HCT116 (cell line): ENCODE measurements around the gene AOC1. TPM values are rescaled to one million over a fixed set of nuclear protein-coding genes. Genes with fewer than 3 reads are reported as not detected.

ENCODE experiments used
- ATAC-seq: fragments of 200-7000 bp; cut with Tn5 transposase; 2 replicates; pipeline ENCODE4 v1.9.1; 2020; ENCODE audit warnings: mild to moderate bottlenecking, moderate library complexity
- BruUV-seq: library from RNA; stranded (reverse); fragments of 400-500 nt; replicated peaks from 2 replicates; lab custom pipeline; 2021; lab: Mats Ljungman, UMichigan
- CTCF ChIA-PET: fragments of 300-600 bp; sonication (Branson Sonifier 250); formaldehyde crosslinking; loops from one replicate; lab custom pipeline; 2021; ENCODE audit warnings: antibody characterized with exemption; lab: Charles Lee
- POLR2A ChIA-PET: fragments of 300-600, 350-600 bp; sonication (Branson Sonifier 250); formaldehyde crosslinking; loops from one replicate; lab custom pipeline; 2021; ENCODE audit warnings: antibody characterized with exemption; lab: Charles Lee
- RAD21 ChIA-PET, 2 experiments: fragments of 300-600 bp; sonication (Branson Sonifier 250); formaldehyde crosslinking; loops; one replicate each; lab custom pipeline; 2023; ENCODE audit warnings: low total read pairs in 2 of 2; ENCODE audit not compliant: uncharacterized antibody in 2 of 2, unreplicated experiment in 2 of 2, low non-redundant PET in 1 of 2; lab: Charles Lee
- DNase-seq: peaks from one replicate; pipeline ENCODE4 v3.0.0-alpha.2; 2010; ENCODE audit warnings: low read depth, low spot score
- H2AFZ ChIP-seq: fragments of 200-600 bp; shearing (Covaris generic), sonication (generic); 2 replicates; pipeline ENCODE4 v1.6.1; 2017; ENCODE audit warnings: low read depth, mixed run types, mixed read lengths, antibody characterized with exemption, low read length; ENCODE audit not compliant: poor library complexity, severe bottlenecking
- H3K27ac ChIP-seq: 2 replicates; pipeline ENCODE4 v1.5.1; 2012; ENCODE audit warnings: low read depth, low read length
- H3K27me3 ChIP-seq: fragments of 200-600 bp; sonication (generic); 2 replicates; pipeline ENCODE4 v1.6.1; 2016; ENCODE audit warnings: mixed run types, low read length, mixed read lengths; ENCODE audit not compliant: insufficient read depth
- H3K36me3 ChIP-seq, 2 experiments: fragments of 200-500 bp in 1 of 2; fragments of 200-600 bp in 1 of 2; sonication (Bioruptor generic) in 1 of 2; sonication (generic) in 1 of 2; 2 replicates each; pipeline versions ENCODE4 v1.5.1 to v1.6.1; 2014 to 2016; ENCODE audit warnings: low read length in 2 of 2, inconsistent platforms in 1 of 2, mixed read lengths in 1 of 2, mixed run types in 1 of 2; ENCODE audit not compliant: insufficient read depth in 2 of 2, control insufficient read depth in 1 of 2
- H3K4me1 ChIP-seq, 2 experiments: fragments of 200-600 bp in 1 of 2; sonication (generic) in 1 of 2; 2 replicates each; pipeline versions ENCODE4 v1.5.1 to v1.6.1; 2012 to 2017; ENCODE audit warnings: low read length in 2 of 2, inconsistent platforms in 1 of 2, mild to moderate bottlenecking in 1 of 2, mixed read lengths in 1 of 2, mixed run types in 1 of 2, moderate library complexity in 1 of 2; ENCODE audit not compliant: insufficient read depth in 2 of 2, control insufficient read depth in 1 of 2
- H3K4me2 ChIP-seq: fragments of 200-600 bp; sonication (generic); 2 replicates; pipeline ENCODE4 v1.6.1; 2017; ENCODE audit warnings: mixed run types, low read length, mixed read lengths
- H3K4me3 ChIP-seq, 2 experiments: fragments of 200-600 bp in 1 of 2; sonication (generic) in 1 of 2; replicated peaks in 1 of 2; 2 replicates each; pipeline ENCODE4 v1.5.1; 2011 to 2016; ENCODE audit warnings: low read length in 2 of 2, control low read depth in 1 of 2, low read depth in 1 of 2, mild to moderate bottlenecking in 1 of 2, mixed read lengths in 1 of 2, mixed run types in 1 of 2
- H3K79me2 ChIP-seq: fragments of 200-600 bp; sonication (generic); 2 replicates; pipeline ENCODE4 v1.6.1; 2017; ENCODE audit warnings: mild to moderate bottlenecking, mixed run types, low read length, moderate library complexity, mixed read lengths; ENCODE audit not compliant: insufficient read depth
- H3K9ac ChIP-seq: fragments of 200-600 bp; sonication (generic); 2 replicates; pipeline ENCODE4 v1.6.1; 2016; ENCODE audit warnings: low read length, mixed read lengths
- H3K9me2 ChIP-seq: fragments of 200-600 bp; sonication (generic), shearing (Covaris generic); 2 replicates; pipeline ENCODE4 v1.6.1; 2017; ENCODE audit warnings: mixed run types, mild to moderate bottlenecking, moderate library complexity; ENCODE audit not compliant: insufficient read depth
- H3K9me3 ChIP-seq, 2 experiments: fragments of 200-500 bp in 1 of 2; fragments of 200-600 bp in 1 of 2; sonication (Bioruptor generic) in 1 of 2; sonication (generic) in 1 of 2; 2 replicates each; pipeline ENCODE4 v1.6.1; 2014 to 2017; ENCODE audit warnings: low read length in 2 of 2, mixed read lengths in 2 of 2, inconsistent platforms in 1 of 2, low read depth in 1 of 2, mild to moderate bottlenecking in 1 of 2, mixed run types in 1 of 2, moderate library complexity in 1 of 2; ENCODE audit not compliant: control insufficient read depth in 1 of 2, insufficient read depth in 1 of 2
- H4K20me1 ChIP-seq: fragments of 200-600 bp; sonication (generic), shearing (Covaris generic); 2 replicates; pipeline ENCODE4 v1.6.1; 2017; ENCODE audit warnings: mixed run types, mild to moderate bottlenecking, moderate library complexity; ENCODE audit not compliant: insufficient read depth
- CTCF ChIP-seq, 3 experiments: fragments of 200-600 bp in 1 of 3; sonication (generic) in 1 of 3; IDR thresholded peaks in 2 of 3; conservative IDR thresholded peaks in 1 of 3; 2 replicates each; pipeline ENCODE4 v1.5.1; 2012 to 2017; ENCODE audit warnings: low read depth in 2 of 3, low read length in 2 of 3, antibody characterized with exemption in 1 of 3, borderline replicate concordance in 1 of 3, control low read depth in 1 of 3, mild to moderate bottlenecking in 1 of 3, mixed read lengths in 1 of 3, mixed run types in 1 of 3, moderate library complexity in 1 of 3; ENCODE audit not compliant: insufficient read depth in 1 of 3
- EZH2 ChIP-seq: fragments of 200-600 bp; sonication (generic); IDR thresholded peaks from 2 replicates; pipeline ENCODE4 v1.6.1; 2017; ENCODE audit warnings: antibody characterized with exemption, mixed run types
- JUND ChIP-seq: IDR thresholded peaks from 2 replicates; pipeline ENCODE4 v1.6.1; 2012
- REST ChIP-seq: IDR thresholded peaks from 2 replicates; pipeline ENCODE4 v1.6.1; 2012; ENCODE audit warnings: low read depth
- YY1 ChIP-seq: IDR thresholded peaks from 2 replicates; pipeline ENCODE4 v1.6.1; 2011; ENCODE audit warnings: low read length, low read depth, moderate library complexity, mild to moderate bottlenecking; ENCODE audit not compliant: insufficient replicate concordance; ENCODE audit errors: extremely low read depth
- ZBTB33 ChIP-seq: IDR thresholded peaks from 2 replicates; pipeline ENCODE4 v1.6.1; 2011; ENCODE audit warnings: mild to moderate bottlenecking, low read length, moderate library complexity; ENCODE audit not compliant: insufficient replicate concordance; ENCODE audit errors: extremely low read depth
- ZFX ChIP-seq: fragments of 450-650 bp; IDR thresholded peaks from 2 replicates; pipeline ENCODE4 v1.6.1; 2017
- ZNF274 ChIP-seq: fragments of 200-500 bp; sonication (Bioruptor generic); IDR thresholded peaks from 2 replicates; pipeline ENCODE4 v1.6.1; 2014; ENCODE audit warnings: mild to moderate bottlenecking, low read depth, low read length, inconsistent platforms
- intact Hi-C: fragments of 100-400 bp; cut with micrococcal nuclease; formaldehyde crosslinking; loops from 2 replicates; pipeline ENCODE4 v1.10.0; 2022
- total RNA-seq: library from RNA; stranded (reverse); gene quantifications from one replicate; pipeline ENCODE4 v1.2.1, GENCODE V29; 2021; ENCODE audit not compliant: unreplicated experiment

Gene AOC1
- total RNA-seq, 1 experiment from 2014 or later: 0.37 TPM

- ATAC-seq (no peak), DNase-seq (no peak)
- ChIA-PET CTCF (no interaction called here), POLR2A (no interaction called here), RAD21 (no interaction called here)
- H3K36me3 ChIP-seq: no peaks in the 10 kb centered on the region
- no peak overlapping the region for H3K9ac ChIP-seq
- H3K27me3 ChIP-seq: peaks cover 4% of the 10 kb centered on the region; the same call in 1 of the 2 replicates
- no peak overlapping the region for H2AFZ ChIP-seq
- intact Hi-C loops: loop anchor here (5.0 to 10.0 kb wide), 2 partner anchors 97 to 420 kb away; partner anchors contain the start of gene GIMAP8
- H3K9me3 ChIP-seq: no peaks in the 10 kb centered on the region
- peaks cover 0 to 19% of the 10 kb centered on the region in 2 experiments; a peak in 3 of 4 replicates for H3K4me1 ChIP-seq
- no peak overlapping the region for H3K4me2 ChIP-seq
- no peaks in the 10 kb centered on the region for H3K9me2 ChIP-seq
- TF ChIP-seq ZNF274: no peak
- TF ChIP-seq EZH2: no peak
- no peak for TF ChIP-seq ZFX
- TF ChIP-seq JUND: no peak
- TF ChIP-seq YY1: no peak
- H3K79me2 ChIP-seq: no peaks in the 10 kb centered on the region
- no peak overlapping the region for H3K4me3 ChIP-seq
- no TSS peak for BruUV-seq
- H4K20me1 ChIP-seq: no peaks in the 10 kb centered on the region
- no peak overlapping the region for H3K27ac ChIP-seq
Observed at GRCh38 chr7:150874401-150875198, 22.3 kb downstream of the AOC1 start.

- H4K20me1 ChIP-seq: no peaks in the 10 kb centered on the region
- intact Hi-C loops: loop anchor here (2.0 to 10.0 kb wide), 3 partner anchors 98 to 589 kb away; partner anchors contain the start of gene GIMAP8
- ChIA-PET RAD21 (no interaction called here), CTCF (interaction anchor here (0.6 to 2.0 kb wide), 14 partner anchors 10 to 590 kb away, joined by 3 to 11 read pairs (median 4); partner anchors contain the start of gene ABCB8), POLR2A (no interaction called here)
- no peaks in the 10 kb centered on the region for H3K9me3 ChIP-seq
- no peak overlapping the region for H3K9ac ChIP-seq
- DNase-seq (peak; percentile 16), ATAC-seq (peak; percentile 55)
- H3K79me2 ChIP-seq: no peaks in the 10 kb centered on the region
- no peaks in the 10 kb centered on the region for H3K9me2 ChIP-seq
- H3K4me3 ChIP-seq: no peak overlapping the region
- peaks cover 0 to 20% of the 10 kb centered on the region in 2 experiments; a peak in 3 of 4 replicates for H3K4me1 ChIP-seq
- no peaks in the 10 kb centered on the region for H3K36me3 ChIP-seq
- no peak overlapping the region for H3K27ac ChIP-seq
- H2AFZ ChIP-seq: no peak overlapping the region
- H3K27me3 ChIP-seq: peaks cover 4% of the 10 kb centered on the region; the same call in 1 of the 2 replicates
- BruUV-seq: no TSS peak
- H3K4me2 ChIP-seq: no peak overlapping the region
- TF ChIP-seq REST (no peak), ZNF274 (no peak), CTCF (IDR thresholded peaks at IDR 0.05 in 2 of 3, conservative IDR thresholded peaks at IDR 0.05 in 1 of 3; ENCODE audit: borderline replicate concordance in 1 of 3, insufficient read depth in 1 of 3, low read depth in 2 of 3, low read length in 2 of 3) (peak; percentile 33 to 49 (median 40); a peak in 4 of 6 replicates), ZBTB33 (no peak), YY1 (no peak)
Observed at GRCh38 chr7:150875791-150876190, 23.5 kb downstream of the AOC1 start.
